Measurements from ENCODE around the gene DLG2. TPM values are rescaled to one million over a fixed set of nuclear protein-coding genes. Genes with fewer than 3 reads are reported as not detected.
A peak's percentile ranks its signal among the peaks of the same experiment; 100 is the strongest.

The DLG2 gene
- polyA plus RNA-seq, 3 donors = 0.24 to 0.39 TPM; not detected in 1

DNA sequence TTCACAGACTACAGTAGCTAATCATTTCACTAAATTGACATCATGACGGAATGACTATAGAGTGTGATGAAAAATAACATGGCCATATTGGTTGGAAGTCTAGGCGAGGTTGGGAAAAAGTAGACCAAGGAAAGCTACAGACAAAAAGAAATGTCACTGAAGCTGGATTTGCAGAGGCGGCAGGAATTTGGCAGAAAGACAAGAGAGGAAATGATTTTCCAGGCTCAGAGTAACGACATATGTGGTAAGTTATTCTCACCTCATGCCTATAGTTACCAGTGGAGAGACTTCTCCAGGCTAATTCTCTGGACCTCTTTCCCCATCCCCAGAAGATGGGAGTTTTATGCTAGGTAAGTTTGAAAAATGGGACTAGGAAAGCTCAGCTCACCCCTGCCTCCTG lies 1335.1 kb downstream of the DLG2 start:
- no peak for DNase-seq
- no peaks in the 10 kb centered on the region for H3K27me3 Mint-ChIP-seq (ENCODE audit: low read depth in 3 of 3)
- Histone ChIP-seq H3K4me1 (ENCODE audit: control insufficient read depth in 1 of 2, insufficient read depth in 2 of 2, low read length in 2 of 2) (no peaks in the 10 kb centered on the region), H3K4me3 (replicated peaks in 1 of 3; ENCODE audit: low read depth in 2 of 3, low read length in 3 of 3) (no peak overlapping the region), H3K27me3 (ENCODE audit: control insufficient read depth in 2 of 2, insufficient read depth in 2 of 2, low read length in 2 of 2) (no peaks in the 10 kb centered on the region), H3K9ac (ENCODE audit: insufficient read depth, low read length, poor library complexity, severe bottlenecking) (no peak overlapping the region), H3K4me2 (replicated peaks; ENCODE audit: extremely low read depth, low read length, poor library complexity, severe bottlenecking) (no peak overlapping the region), H3K9me3 (replicated peaks in 1 of 2; ENCODE audit: control insufficient read depth in 1 of 2, insufficient read depth in 1 of 2, low read length in 2 of 2) (peaks cover 0 to 11% of the 10 kb centered on the region in 2 donors), H3K79me2 (ENCODE audit: insufficient read depth, low read length) (no peaks in the 10 kb centered on the region), H3K36me3 (replicated peaks in 1 of 2; ENCODE audit: control insufficient read depth in 1 of 2, insufficient read depth in 2 of 2, low read length in 2 of 2) (no peaks in the 10 kb centered on the region), H2AFZ (ENCODE audit: insufficient read depth, low read depth, low read length, poor library complexity, severe bottlenecking) (no peak overlapping the region), H4K20me1 (ENCODE audit: insufficient read depth, low read length) (no peaks in the 10 kb centered on the region), H3K27ac (ENCODE audit: low read depth in 1 of 2, low read length in 2 of 2) (no peak overlapping the region)
- intact Hi-C loops (cut with micrococcal nuclease) = no loop called here
- no peaks in the 10 kb centered on the region for H3K4me1 Mint-ChIP-seq
- no peaks in the 10 kb centered on the region for H3K36me3 Mint-ChIP-seq
- TF ChIP-seq, protein P1, sequence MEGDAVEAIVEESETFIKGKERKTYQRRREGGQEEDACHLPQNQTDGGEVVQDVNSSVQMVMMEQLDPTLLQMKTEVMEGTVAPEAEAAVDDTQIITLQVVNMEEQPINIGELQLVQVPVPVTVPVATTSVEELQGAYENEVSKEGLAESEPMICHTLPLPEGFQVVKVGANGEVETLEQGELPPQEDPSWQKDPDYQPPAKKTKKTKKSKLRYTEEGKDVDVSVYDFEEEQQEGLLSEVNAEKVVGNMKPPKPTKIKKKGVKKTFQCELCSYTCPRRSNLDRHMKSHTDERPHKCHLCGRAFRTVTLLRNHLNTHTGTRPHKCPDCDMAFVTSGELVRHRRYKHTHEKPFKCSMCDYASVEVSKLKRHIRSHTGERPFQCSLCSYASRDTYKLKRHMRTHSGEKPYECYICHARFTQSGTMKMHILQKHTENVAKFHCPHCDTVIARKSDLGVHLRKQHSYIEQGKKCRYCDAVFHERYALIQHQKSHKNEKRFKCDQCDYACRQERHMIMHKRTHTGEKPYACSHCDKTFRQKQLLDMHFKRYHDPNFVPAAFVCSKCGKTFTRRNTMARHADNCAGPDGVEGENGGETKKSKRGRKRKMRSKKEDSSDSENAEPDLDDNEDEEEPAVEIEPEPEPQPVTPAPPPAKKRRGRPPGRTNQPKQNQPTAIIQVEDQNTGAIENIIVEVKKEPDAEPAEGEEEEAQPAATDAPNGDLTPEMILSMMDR (IDR thresholded peaks at IDR 0.05) = no peak
- no peak overlapping the region for H3K4me3 Mint-ChIP-seq
- peaks cover 0 to 2% (median 0%) of the 10 kb centered on the region in 7 donors for H3K9me3 Mint-ChIP-seq
- peak overlapping the region in 1 of 7 donors; percentile 19 for H3K27ac Mint-ChIP-seq
- WGBS (ENCODE audit: insufficient coverage) = 90% methylated on average over 2 of the region's 4 CpGs

DNA sequence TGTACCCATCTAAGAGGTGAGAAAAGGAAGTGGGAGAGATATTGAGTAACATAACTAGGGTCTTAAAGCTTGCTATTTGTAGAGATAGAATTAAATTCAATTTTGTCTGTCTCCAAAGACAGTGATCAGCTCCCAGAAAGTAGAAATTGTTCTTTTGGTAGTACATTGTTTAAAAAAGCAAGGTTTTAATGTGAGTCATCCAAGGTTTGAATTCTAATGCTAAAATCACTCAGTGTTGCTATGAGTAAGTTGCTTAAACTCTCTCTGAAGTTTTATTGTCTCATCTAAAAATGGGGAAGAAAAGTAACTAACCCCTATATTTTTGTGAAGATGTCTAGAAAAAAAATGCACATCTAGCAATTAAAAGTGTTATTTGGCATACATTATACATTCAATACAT lies 1336.5 kb downstream of the DLG2 start:
- Histone ChIP-seq H3K36me3 (replicated peaks in 1 of 2; ENCODE audit: control insufficient read depth in 1 of 2, insufficient read depth in 2 of 2, low read length in 2 of 2) (no peaks in the 10 kb centered on the region), H3K9me3 (replicated peaks in 1 of 2; ENCODE audit: control insufficient read depth in 1 of 2, insufficient read depth in 1 of 2, low read length in 2 of 2) (peaks cover 0 to 3% of the 10 kb centered on the region in 2 donors), H4K20me1 (ENCODE audit: insufficient read depth, low read length) (no peaks in the 10 kb centered on the region), H3K27me3 (ENCODE audit: control insufficient read depth in 2 of 2, insufficient read depth in 2 of 2, low read length in 2 of 2) (no peaks in the 10 kb centered on the region), H2AFZ (ENCODE audit: insufficient read depth, low read depth, low read length, poor library complexity, severe bottlenecking) (no peak overlapping the region), H3K4me3 (replicated peaks in 1 of 3; ENCODE audit: low read depth in 2 of 3, low read length in 3 of 3) (no peak overlapping the region), H3K4me1 (ENCODE audit: control insufficient read depth in 1 of 2, insufficient read depth in 2 of 2, low read length in 2 of 2) (no peaks in the 10 kb centered on the region), H3K9ac (ENCODE audit: insufficient read depth, low read length, poor library complexity, severe bottlenecking) (no peak overlapping the region), H3K4me2 (replicated peaks; ENCODE audit: extremely low read depth, low read length, poor library complexity, severe bottlenecking) (no peak overlapping the region), H3K79me2 (ENCODE audit: insufficient read depth, low read length) (no peaks in the 10 kb centered on the region), H3K27ac (ENCODE audit: low read depth in 1 of 2, low read length in 2 of 2) (no peak overlapping the region)
- H3K36me3 Mint-ChIP-seq = no peaks in the 10 kb centered on the region
- no peaks in the 10 kb centered on the region for H3K4me1 Mint-ChIP-seq
- no peak overlapping the region for H3K27ac Mint-ChIP-seq
- TF ChIP-seq, protein P1 (IDR thresholded peaks at IDR 0.05) = no peak
- H3K4me3 Mint-ChIP-seq = no peak overlapping the region
- intact Hi-C loops (cut with micrococcal nuclease) = no loop called here
- no peak for DNase-seq
- no peaks in the 10 kb centered on the region for H3K27me3 Mint-ChIP-seq (ENCODE audit: low read depth in 3 of 3)
- H3K9me3 Mint-ChIP-seq = peaks cover 0 to 2% (median 0%) of the 10 kb centered on the region in 7 donors

All from CD14-positive monocyte (primary cell).